M059J (cell line): ENCODE results near the gene TLE1. TPM values are rescaled to one million over a fixed set of nuclear protein-coding genes. Genes with fewer than 3 reads are reported as not detected.
"Not testable (repeated sequence)": the region's sequence is repeated elsewhere in the genome, so short reads cannot be mapped to it uniquely, and the experiment has no call there.

Experiments used
- DNase-seq: peaks from one replicate; pipeline ENCODE4 v3.0.0-alpha.2; 2012; ENCODE audit warnings: low read depth
- total RNA-seq: library from RNA; depleted of rRNA; stranded (reverse); fragments of >200 nt; shearing (Covaris generic); gene quantifications from 2 replicates; pipeline ENCODE4 v1.2.3, GENCODE V29; 2014

Gene TLE1
- total RNA-seq, 1 experiment from 2014 or later, result 21.9 TPM

GRCh38 chr9:81622471-81623255 is 66.7 kb downstream of the TLE1 start:
- no peak for DNase-seq

GRCh38 chr9:81621785-81622259 is 67.5 kb downstream of the TLE1 start:
- no peak for DNase-seq

DNA sequence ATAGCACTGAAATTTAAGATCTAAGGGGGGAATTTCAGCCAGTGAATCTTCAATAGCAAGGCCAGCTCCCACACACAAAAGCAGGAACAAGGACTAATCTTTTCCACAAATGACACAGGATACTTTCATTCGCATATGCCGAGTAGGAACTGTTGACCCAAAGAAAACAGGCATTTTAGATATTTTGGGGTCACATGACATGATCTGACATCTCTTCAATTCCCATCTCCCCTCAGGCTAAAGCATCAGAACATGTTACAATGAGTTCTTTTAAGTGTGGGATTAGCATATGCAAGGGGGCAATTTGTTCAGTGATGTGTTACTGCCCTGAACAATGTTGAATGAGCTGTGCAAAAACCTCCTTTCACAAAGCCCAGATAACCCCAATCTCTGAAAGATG is 68.2 kb downstream of the TLE1 start:
- no peak for DNase-seq

DNA sequence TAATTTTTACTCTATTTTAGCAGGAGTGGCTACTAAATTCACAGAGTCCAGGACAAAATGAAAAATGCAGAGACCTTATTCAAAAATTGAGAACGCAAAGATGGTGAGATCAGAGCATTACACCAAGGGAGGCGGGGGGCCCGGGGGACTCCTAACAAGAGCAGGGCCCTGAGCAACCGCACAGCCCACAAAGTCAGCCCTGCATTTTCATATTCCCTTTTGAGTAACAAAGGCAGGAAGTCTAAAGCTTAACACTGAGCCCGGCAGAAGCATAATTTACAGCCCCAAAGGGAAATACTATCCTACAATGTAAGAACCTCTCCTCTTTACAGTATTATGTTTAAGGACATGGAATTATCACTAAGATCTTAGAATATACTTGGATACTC is 69.4 kb downstream of the TLE1 start:
- DNase-seq, result no peak

- DNase-seq, result peak; percentile 93
Measured at GRCh38 chr9:81619353-81620001, 69.9 kb downstream of the TLE1 start.

DNA sequence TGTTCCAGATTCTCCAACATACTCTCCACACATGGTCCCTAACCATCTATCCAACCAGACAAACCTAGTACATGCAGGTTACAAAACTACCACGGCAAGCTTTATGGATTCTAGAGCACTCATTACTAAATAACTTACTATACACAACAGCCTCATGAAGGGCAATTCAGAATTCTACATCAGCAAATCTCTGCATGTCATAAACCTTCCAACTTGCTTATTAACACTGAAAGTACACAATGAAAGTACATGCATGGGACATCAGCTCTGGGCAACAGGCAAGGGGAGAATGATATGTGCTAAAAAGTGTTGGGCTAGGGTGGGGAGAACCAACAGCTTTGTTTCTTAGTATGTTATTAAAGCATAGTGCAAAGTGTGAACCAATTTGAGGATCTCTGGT is 70.4 kb downstream of the TLE1 start:
- DNase-seq, result no peak

DNA sequence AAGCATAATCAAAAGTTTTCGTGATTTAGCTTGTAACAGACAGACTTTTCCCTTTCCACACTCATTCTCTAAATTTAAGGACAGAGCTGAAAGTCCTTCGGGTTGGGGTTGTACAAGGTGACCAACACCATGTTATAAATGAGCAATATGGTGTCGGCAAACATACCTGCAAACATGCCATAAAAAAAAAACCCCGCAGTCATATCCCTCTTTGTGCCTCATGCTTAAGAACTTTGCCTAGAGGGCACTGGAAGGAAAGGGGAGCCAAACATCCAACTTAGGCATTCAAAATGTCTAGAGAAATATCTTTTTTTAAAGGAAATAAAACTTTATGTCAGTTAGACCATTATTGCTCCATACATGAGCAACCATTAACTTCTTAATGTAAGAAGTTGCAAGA is 73.2 kb downstream of the TLE1 start:
- no peak for DNase-seq

DNA sequence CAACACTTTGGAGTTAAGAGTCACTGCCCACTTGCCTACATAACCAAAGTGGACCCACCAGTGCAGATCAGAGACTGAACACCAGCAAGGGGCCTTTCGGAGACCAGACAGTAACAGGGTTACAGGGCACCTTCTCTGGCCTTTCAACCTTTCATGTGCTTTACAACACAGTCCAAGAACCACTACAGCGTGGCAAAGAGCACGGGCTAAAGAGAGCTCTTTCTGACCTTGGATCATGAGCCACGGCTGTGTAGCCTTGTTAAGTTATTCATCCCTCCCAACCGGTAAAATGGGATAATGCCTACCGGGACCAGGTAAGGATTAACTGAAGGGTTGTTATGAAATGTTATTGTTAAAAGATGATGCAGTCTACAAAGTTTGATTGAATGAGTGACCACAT is 75.0 kb downstream of the TLE1 start:
- no peak for DNase-seq

DNA sequence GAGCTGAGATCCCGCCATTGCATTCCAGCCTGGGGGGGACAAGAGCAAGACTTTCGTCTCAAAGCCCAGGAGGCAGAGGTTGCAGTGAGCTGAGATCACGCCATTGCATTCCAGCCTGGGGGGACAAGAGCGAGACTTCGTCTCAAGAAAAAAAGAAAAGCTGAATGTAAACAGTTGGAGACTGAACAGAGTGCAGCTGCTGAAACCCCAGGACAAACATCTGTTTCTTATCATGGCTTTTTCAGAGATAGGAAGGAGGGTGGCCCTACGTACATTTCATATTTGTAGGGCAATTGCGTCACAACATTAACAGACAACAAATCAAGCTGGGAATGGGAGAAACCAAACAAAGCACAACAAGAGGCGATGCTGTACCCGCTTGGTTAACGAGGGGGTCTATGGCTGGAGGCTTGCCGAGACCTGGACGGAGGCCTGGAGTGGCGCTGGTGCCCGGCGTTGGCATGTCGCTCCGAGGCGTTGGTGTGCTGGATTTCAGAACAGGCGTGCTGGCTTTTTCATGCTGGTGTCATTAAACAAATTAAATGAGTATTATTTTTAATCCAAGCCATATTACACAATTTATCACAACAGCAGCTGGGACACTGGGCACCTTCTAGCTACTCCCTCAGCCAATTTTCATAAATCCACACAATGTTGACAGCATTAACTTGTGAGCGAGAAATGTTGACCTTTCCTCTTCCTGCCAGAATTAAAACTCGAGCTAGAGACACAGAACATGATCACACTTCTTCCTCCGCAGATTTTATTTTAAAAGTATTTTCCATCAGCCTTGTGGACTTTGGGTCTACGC is 76.1 kb downstream of the TLE1 start:
- DNase-seq, result no peak

DNA sequence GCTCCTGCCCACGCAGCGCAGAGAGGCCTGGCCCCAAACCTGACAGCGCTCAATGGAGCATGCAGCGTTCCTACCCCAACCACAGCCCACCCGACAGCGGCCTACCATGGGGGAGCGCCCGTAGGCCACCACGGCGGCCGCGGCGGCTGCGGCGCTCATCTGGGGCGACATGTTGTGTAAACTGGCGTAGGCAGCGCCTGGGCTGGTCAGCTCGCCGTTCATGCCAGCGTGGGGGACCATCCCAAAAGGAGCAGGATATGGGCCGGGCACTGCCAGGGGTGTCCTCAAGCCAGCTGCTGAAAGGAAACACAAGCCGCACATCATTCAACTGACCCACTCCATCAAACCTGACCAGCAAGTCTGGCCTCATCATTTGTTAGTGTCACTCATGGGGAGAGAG is 77.7 kb downstream of the TLE1 start:
- DNase-seq, result no peak

- DNase-seq, result no peak
Measured at GRCh38 chr9:81610740-81611107, 78.6 kb downstream of the TLE1 start.

- peak; percentile 85 for DNase-seq
Measured at GRCh38 chr9:81609782-81610739, 79.3 kb downstream of the TLE1 start.

DNA sequence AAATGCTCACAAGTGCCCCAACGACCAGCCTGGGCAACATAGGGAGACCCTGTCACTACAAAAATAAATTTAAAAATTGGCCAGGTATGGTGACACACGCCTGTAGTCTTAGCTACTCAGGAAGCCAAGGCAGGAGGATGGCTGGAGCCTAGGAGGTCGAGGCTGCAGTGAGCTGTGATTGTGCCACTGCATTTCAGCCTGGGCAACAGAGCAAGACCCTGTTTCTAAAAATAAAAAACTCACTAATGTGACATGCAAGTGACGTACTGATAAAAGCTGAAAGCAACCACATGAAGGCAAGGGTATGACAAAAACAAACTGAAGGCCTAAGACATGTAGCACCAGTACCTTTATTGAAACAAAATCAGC is 81.1 kb downstream of the TLE1 start:
- no peak for DNase-seq

- peak; percentile 26 for DNase-seq
Measured at GRCh38 chr9:81607593-81608288, 81.6 kb downstream of the TLE1 start.

DNA sequence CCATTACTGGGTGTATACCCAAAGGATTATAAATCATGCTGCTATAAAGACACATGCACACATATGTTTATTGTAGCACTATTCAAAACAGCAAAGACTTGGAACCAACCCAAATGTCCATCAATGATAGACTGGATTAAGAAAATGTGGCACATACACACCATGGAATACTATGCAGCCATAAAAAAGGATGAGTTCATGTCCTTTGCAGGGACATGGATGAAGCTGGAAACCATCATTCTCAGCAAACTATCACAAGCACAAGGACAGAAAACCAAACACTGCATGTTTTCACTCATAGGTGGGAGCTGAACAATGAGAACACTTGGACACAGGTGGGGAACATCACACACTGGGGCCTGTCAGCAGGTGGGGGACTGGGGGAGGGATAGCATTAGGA is 83.1 kb downstream of the TLE1 start:
- DNase-seq, result not testable (repeated sequence)

- DNase-seq, result no peak
Measured at GRCh38 chr9:81605170-81605670, 84.1 kb downstream of the TLE1 start.

GRCh38 chr9:81604306-81605169 is 84.8 kb downstream of the TLE1 start:
- peak; percentile 44 for DNase-seq

DNA sequence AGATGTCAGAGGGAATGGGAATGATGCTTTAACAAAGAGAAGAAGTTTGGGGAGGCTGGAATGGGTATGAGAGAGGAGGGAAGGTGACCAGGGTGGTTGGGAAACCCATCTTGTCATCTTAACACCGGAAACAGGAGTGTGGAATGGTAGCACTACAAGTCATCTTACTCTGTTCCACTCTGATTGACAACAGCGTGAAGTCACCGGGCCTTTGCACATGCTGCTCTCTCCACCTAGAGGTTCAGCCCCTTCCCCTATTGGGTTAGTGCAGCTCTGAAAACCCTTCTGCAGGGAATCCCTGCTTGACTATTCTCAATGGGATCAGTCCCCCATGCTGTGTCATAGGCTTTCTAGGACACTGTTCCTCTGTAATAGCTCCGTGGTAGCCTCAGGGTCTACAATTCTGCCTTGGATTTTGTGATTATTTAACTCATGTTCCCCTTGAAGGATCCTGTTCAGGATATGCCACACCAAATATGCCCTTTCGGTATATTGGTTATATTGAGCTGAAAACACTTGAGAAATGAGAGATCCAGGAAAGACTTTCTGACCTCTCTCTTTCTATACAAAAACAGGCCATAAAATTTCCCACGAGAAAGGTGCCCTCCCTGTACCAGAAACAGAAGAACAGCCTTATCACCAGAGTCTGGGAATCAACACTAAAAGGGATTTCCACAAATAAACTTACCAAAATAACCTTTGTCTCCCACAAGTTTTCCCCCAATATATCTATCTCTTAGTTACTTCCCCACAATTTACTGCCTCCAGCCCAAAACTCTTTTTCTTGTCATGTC is 86.3 kb downstream of the TLE1 start:
- no peak for DNase-seq
